Keratinocyte (primary cell): Measurements from ENCODE around the gene DHX58. TPM values are rescaled to one million over a fixed set of nuclear protein-coding genes. Genes with fewer than 3 reads are reported as not detected.

Experiments used
- DNase-seq: peaks from one replicate; pipeline ENCODE4 v3.0.0-alpha.2; 2011; ENCODE audit warnings: low read depth, missing footprints, low spot score
- FAIRE-seq: peaks from 2 replicates; lab custom pipeline; 2011; peaks lifted over from hg19 to GRCh38; lab: Jason Lieb, UNC
- H2AFZ ChIP-seq: 2 replicates; pipeline ENCODE4 v1.6.0; 2012; ENCODE audit warnings: low read length, control low read depth, inconsistent platforms; ENCODE audit not compliant: control insufficient read depth
- H3K27ac ChIP-seq: 2 replicates; pipeline ENCODE4 v1.5.1; 2011; ENCODE audit warnings: low read length; ENCODE audit not compliant: control insufficient read depth, insufficient read depth
- H3K27me3 ChIP-seq: 3 replicates; pipeline ENCODE4 v1.6.0; 2011; ENCODE audit warnings: low read length; ENCODE audit not compliant: control insufficient read depth, insufficient read depth; ENCODE audit errors: extremely low read depth
- H3K36me3 ChIP-seq, 2 experiments: 2 replicates in 1 of 2; 3 replicates in 1 of 2; pipeline ENCODE4 v1.5.1; 2011; ENCODE audit warnings: low read length in 2 of 2, mild to moderate bottlenecking in 1 of 2; ENCODE audit not compliant: control insufficient read depth in 2 of 2, insufficient read depth in 2 of 2; ENCODE audit errors: extremely low read depth in 1 of 2
- H3K4me1 ChIP-seq: 3 replicates; pipeline ENCODE4 v1.5.1; 2011; ENCODE audit warnings: low read length; ENCODE audit not compliant: control insufficient read depth, insufficient read depth; ENCODE audit errors: extremely low read depth
- H3K4me2 ChIP-seq: 3 replicates; pipeline ENCODE4 v1.6.0; 2011; ENCODE audit warnings: low read depth, low read length; ENCODE audit not compliant: control insufficient read depth, insufficient read depth; ENCODE audit errors: extremely low read depth
- H3K4me3 ChIP-seq, 3 experiments: fragments of 200-600 bp in 1 of 3; sonication (generic) in 1 of 3; 2 replicates in 2 of 3; 3 replicates in 1 of 3; pipeline ENCODE4 v1.5.1; 2011 to 2016; ENCODE audit warnings: low read length in 3 of 3, mild to moderate bottlenecking in 3 of 3, control low read depth in 2 of 3, inconsistent platforms in 1 of 3, low read depth in 1 of 3, mixed read lengths in 1 of 3, mixed run types in 1 of 3, moderate library complexity in 1 of 3; ENCODE audit not compliant: control insufficient read depth in 2 of 3, insufficient read depth in 2 of 3; ENCODE audit errors: extremely low read depth in 1 of 3
- H3K79me2 ChIP-seq: 2 replicates; pipeline ENCODE4 v1.6.0; 2012; ENCODE audit warnings: low read length; ENCODE audit not compliant: control insufficient read depth, insufficient read depth
- H3K9ac ChIP-seq: 3 replicates; pipeline ENCODE4 v1.6.0; 2011; ENCODE audit warnings: low read length; ENCODE audit not compliant: control insufficient read depth, insufficient read depth; ENCODE audit errors: extremely low read depth
- H3K9me1 ChIP-seq: 3 replicates; pipeline ENCODE4 v1.6.0; 2011; ENCODE audit warnings: low read length; ENCODE audit not compliant: control insufficient read depth, insufficient read depth; ENCODE audit errors: extremely low read depth
- H3K9me3 ChIP-seq: 2 replicates; pipeline ENCODE4 v1.5.1; 2012; ENCODE audit warnings: low read depth, low read length; ENCODE audit not compliant: control insufficient read depth
- H4K20me1 ChIP-seq: 3 replicates; pipeline ENCODE4 v1.6.0; 2011; ENCODE audit warnings: low read length; ENCODE audit not compliant: control insufficient read depth, insufficient read depth; ENCODE audit errors: extremely low read depth
- EZH2 ChIP-seq: IDR thresholded peaks from one replicate; pipeline ENCODE4 v1.6.1; 2012; ENCODE audit warnings: inconsistent platforms, mild to moderate bottlenecking, low read length, moderate library complexity
- dilution Hi-C: fragments of 300-500 bp; cut with MboI; formaldehyde crosslinking; loops from one replicate; pipeline ENCODE4 v1.7.0; 2020; ENCODE audit warnings: low sequenced_read_pairs; ENCODE audit not compliant: extremely low pct_ligation_motif_present
- polyA plus RNA-seq, 5 experiments: library from polyadenylated mRNA; depleted of rRNA in 3 of 5; stranded (reverse) in 3 of 5; stranded (forward) in 1 of 5; unstranded in 1 of 5; fragments of >200 nt; gene quantifications; 1 replicate in 1 of 5; 2 replicates in 3 of 5; 3 replicates in 1 of 5; pipeline versions ENCODE4 v1.2.1 to v1.2.3, GENCODE V29; 2011 to 2012; ENCODE audit warnings: missing spikeins in 2 of 5, low read depth in 1 of 5, low replicate concordance in 1 of 5
- TF ChIP-seq, protein P1 (sequence below), 3 experiments: IDR thresholded peaks in 1 of 3; conservative IDR thresholded peaks in 1 of 3; optimal IDR thresholded peaks in 1 of 3; 2 replicates in 2 of 3; 3 replicates in 1 of 3; pipeline versions ENCODE3 to v1.5.1; 2011; ENCODE audit warnings: low read length in 3 of 3, mild to moderate bottlenecking in 3 of 3, moderate library complexity in 2 of 3, control low read depth in 1 of 3, inconsistent platforms in 1 of 3; ENCODE audit not compliant: insufficient read depth in 2 of 3; ENCODE audit errors: extremely low read depth in 1 of 3

DHX58 gene
- polyA plus RNA-seq, 1 donor (not counting 4 experiments of a cell fraction or from before 2014, with no cell fraction given): 5.2 TPM

DNA sequence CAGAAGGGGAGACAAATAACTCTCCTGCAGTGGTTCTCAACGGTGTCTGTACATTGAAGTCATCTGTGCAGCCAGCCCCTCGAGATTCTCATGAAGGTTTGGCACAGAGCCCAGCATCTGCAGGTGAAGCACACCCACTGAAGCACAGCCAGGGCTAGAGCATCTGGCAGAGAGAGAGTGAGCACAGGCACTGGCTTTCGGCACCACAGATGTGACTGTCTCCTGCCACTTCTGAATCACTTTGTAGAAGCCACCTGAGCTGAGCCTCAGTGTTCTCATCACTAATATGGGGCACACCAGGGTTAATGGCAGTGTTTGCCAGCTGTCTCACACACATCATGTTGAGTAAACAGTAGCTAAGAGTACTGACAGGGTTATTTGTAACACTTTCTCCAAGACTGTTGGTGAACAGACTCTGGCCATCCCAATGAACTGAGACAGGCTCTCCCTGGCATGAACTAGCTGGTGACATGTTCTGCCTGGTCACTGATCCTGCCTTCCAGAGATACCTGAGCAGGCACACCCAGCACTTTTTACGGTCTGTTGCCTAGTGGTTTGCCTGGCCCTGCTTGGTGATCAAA lies 21.0 kb upstream of the DHX58 start:
- Histone ChIP-seq H3K27me3 (no peaks in the 10 kb centered on the region), H3K9ac (no peak overlapping the region), H3K36me3 (peaks cover 30 to 46% of the 10 kb centered on the region in 2 experiments), H3K4me1 (peaks cover 21% of the 10 kb centered on the region), H3K9me1 (peaks cover 4% of the 10 kb centered on the region), H3K4me3 (no peak overlapping the region), H2AFZ (no peak overlapping the region), H4K20me1 (peaks cover 33% of the 10 kb centered on the region), H3K4me2 (peak overlapping the region; percentile 10), H3K9me3 (no peaks in the 10 kb centered on the region), H3K79me2 (peaks cover 74% of the 10 kb centered on the region), H3K27ac (no peak overlapping the region)
- TF ChIP-seq EZH2: no peak
- TF ChIP-seq, protein P1, sequence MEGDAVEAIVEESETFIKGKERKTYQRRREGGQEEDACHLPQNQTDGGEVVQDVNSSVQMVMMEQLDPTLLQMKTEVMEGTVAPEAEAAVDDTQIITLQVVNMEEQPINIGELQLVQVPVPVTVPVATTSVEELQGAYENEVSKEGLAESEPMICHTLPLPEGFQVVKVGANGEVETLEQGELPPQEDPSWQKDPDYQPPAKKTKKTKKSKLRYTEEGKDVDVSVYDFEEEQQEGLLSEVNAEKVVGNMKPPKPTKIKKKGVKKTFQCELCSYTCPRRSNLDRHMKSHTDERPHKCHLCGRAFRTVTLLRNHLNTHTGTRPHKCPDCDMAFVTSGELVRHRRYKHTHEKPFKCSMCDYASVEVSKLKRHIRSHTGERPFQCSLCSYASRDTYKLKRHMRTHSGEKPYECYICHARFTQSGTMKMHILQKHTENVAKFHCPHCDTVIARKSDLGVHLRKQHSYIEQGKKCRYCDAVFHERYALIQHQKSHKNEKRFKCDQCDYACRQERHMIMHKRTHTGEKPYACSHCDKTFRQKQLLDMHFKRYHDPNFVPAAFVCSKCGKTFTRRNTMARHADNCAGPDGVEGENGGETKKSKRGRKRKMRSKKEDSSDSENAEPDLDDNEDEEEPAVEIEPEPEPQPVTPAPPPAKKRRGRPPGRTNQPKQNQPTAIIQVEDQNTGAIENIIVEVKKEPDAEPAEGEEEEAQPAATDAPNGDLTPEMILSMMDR (optimal IDR thresholded peaks at IDR 0.05 in 1 of 3, IDR thresholded peaks at IDR 0.05 in 1 of 3, conservative IDR thresholded peaks at IDR 0.05 in 1 of 3; ENCODE audit: extremely low read depth in 1 of 3, insufficient read depth in 2 of 3, low read length in 3 of 3): no peak
- dilution Hi-C loops: no loop called here
- DNase-seq: no peak
- peak; percentile 61 for FAIRE-seq

DNA sequence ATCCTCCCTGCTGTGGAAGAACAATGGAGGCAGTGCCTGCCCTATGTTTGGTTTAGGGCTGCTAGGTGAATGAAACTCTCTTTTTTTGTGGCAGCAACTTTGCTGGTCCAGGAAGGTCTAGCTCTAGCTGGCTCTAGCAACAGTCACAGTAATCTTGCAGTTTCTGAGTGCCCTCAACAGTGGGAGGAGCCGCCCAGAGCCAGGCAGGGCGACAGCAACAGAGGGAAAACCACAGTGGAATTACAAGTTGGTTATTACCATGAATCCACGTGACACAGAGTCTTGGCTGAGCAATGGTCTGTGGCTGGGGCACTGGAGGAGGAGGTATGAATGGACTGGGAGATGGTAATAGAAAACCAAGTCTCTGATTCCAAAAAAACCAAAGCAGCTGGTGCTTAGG lies 20.4 kb upstream of the DHX58 start:
- H3K4me1 ChIP-seq: peaks cover 21% of the 10 kb centered on the region
- H3K27me3 ChIP-seq: no peaks in the 10 kb centered on the region
- no peak for DNase-seq
- dilution Hi-C loops: no loop called here
- peak; percentile 53 for FAIRE-seq
- H3K9me3 ChIP-seq: no peaks in the 10 kb centered on the region
- no peak for TF ChIP-seq EZH2
- TF ChIP-seq, protein P1 (optimal IDR thresholded peaks at IDR 0.05 in 1 of 3, IDR thresholded peaks at IDR 0.05 in 1 of 3, conservative IDR thresholded peaks at IDR 0.05 in 1 of 3; ENCODE audit: extremely low read depth in 1 of 3, insufficient read depth in 2 of 3, low read length in 3 of 3): no peak
- peaks cover 36 to 50% of the 10 kb centered on the region in 2 experiments for H3K36me3 ChIP-seq
- H3K4me2 ChIP-seq: no peak overlapping the region
- H3K79me2 ChIP-seq: peaks cover 68% of the 10 kb centered on the region
- no peak overlapping the region for H3K4me3 ChIP-seq
- H4K20me1 ChIP-seq: peaks cover 34% of the 10 kb centered on the region
- no peak overlapping the region for H2AFZ ChIP-seq
- H3K27ac ChIP-seq: no peak overlapping the region
- H3K9ac ChIP-seq: no peak overlapping the region
- peaks cover 4% of the 10 kb centered on the region for H3K9me1 ChIP-seq
